HepG2 (cell line): ENCODE measurements around the gene PARP3. TPM values are rescaled to one million over a fixed set of nuclear protein-coding genes. Genes with fewer than 3 reads are reported as not detected.

Experiments used
- CEBPG ChIP-seq: IDR thresholded peaks from 2 replicates; pipeline ENCODE4 v1.6.1; 2016
- CSRNP1 ChIP-seq: sonication (generic); formaldehyde crosslinking; IDR thresholded peaks from 2 replicates; pipeline ENCODE4 v1.8.1; 2023; ENCODE audit warnings: mild to moderate bottlenecking, missing genetic modification reagents
- DNMT3B ChIP-seq: conservative IDR thresholded peaks from 2 replicates; pipeline ENCODE4 v1.6.1; 2016; ENCODE audit warnings: missing biosample characterization, control low read depth
- E2F1 ChIP-seq: sonication (generic); formaldehyde crosslinking; IDR thresholded peaks from 2 replicates; pipeline ENCODE4 v1.5.0; 2020; ENCODE audit warnings: missing genetic modification reagents
- FOXK2 ChIP-seq: fragments of 450-650 bp; IDR thresholded peaks from 2 replicates; pipeline ENCODE4 v1.6.1; 2016
- HNRNPH1 ChIP-seq: fragments of 200-400 bp; formaldehyde crosslinking; optimal IDR thresholded peaks from 2 replicates; pipeline ENCODE3; 2017; ENCODE audit warnings: mild to moderate bottlenecking, low read depth, low read length
- MEF2D ChIP-seq: sonication (generic); formaldehyde crosslinking; IDR thresholded peaks from 2 replicates; pipeline ENCODE4 v1.5.1; 2020; ENCODE audit warnings: mild to moderate bottlenecking, missing genetic modification reagents
- NFE2L2 ChIP-seq: fragments of 150-350 bp; IDR thresholded peaks from 2 replicates; pipeline ENCODE4 v1.6.1; 2014; ENCODE audit warnings: low read length
- RFX3 ChIP-seq: IDR thresholded peaks from 2 replicates; pipeline ENCODE4 v1.6.1; 2016; ENCODE audit warnings: missing biosample characterization, missing genetic modification reagents
- ZBTB7B ChIP-seq: sonication (generic); formaldehyde crosslinking; IDR thresholded peaks from 2 replicates; pipeline ENCODE4 v1.4.0; 2020; ENCODE audit warnings: missing genetic modification reagents
- ZMYM3 ChIP-seq: sonication (generic); formaldehyde crosslinking; IDR thresholded peaks from 2 replicates; pipeline ENCODE4 v1.5.1; 2020; ENCODE audit warnings: mild to moderate bottlenecking, missing genetic modification reagents
- ZNF276 ChIP-seq: sonication (generic); formaldehyde crosslinking; IDR thresholded peaks from 2 replicates; pipeline ENCODE4 v1.4.0; 2020; ENCODE audit warnings: mild to moderate bottlenecking, low read depth, missing genetic modification reagents
- ZNF362 ChIP-seq: sonication (generic); formaldehyde crosslinking; IDR thresholded peaks from 2 replicates; pipeline ENCODE4 v1.4.0; 2020; ENCODE audit warnings: missing genetic modification reagents, mild to moderate bottlenecking, borderline replicate concordance
- ZNF546 ChIP-seq: sonication (generic); formaldehyde crosslinking; conservative IDR thresholded peaks from 2 replicates; pipeline ENCODE4 v1.8.1; 2023; ENCODE audit warnings: mild to moderate bottlenecking, missing genetic modification reagents
- ZNF580 ChIP-seq: IDR thresholded peaks from 2 replicates; pipeline ENCODE4 v1.6.1; 2016; ENCODE audit warnings: low read depth, borderline replicate concordance
- polyA plus RNA-seq, 8 experiments: library from polyadenylated mRNA; depleted of rRNA in 3 of 8; stranded (reverse) in 7 of 8; unstranded in 1 of 8; fragments of >200 nt; fragmentation: Illumina TruSeq in 4 of 8; extraction: Trizol in 4 of 8; gene quantifications; 2 replicates each; pipeline versions ENCODE4 v1.2.1 to v1.2.3, GENCODE V29; 2011 to 2016; ENCODE audit warnings: low read depth in 4 of 8, missing spikeins in 1 of 8, mixed read lengths in 1 of 8; ENCODE audit not compliant: insufficient read depth in 1 of 8
- total RNA-seq, 5 experiments: library from RNA; depleted of rRNA; stranded (reverse); fragments of >200 nt; fragmentation: Illumina TruSeq; extraction: Trizol; gene quantifications; 2 replicates each; pipeline ENCODE4 v1.2.3, GENCODE V29; 2016; ENCODE audit warnings: low read depth in 1 of 5

PARP3 gene
- total and polyA plus RNA-seq, 2 of the 13 experiments (the other 11 are each of a cell fraction or from before 2014, with no cell fraction given): 11.2 to 21.5 TPM

GRCh38 chr3:51982838-51983577 lies 40.8 kb downstream of the PARP3 start, which contains the start of gene ACY1 (continued):
- TF ChIP-seq NFE2L2 (no peak), MEF2D (no peak; the same call in 1 of the 2 replicates), ZBTB7B (peak; percentile 49), RFX3 (CRISPR knock-in tag) (no peak), E2F1 (CRISPR knock-in tag) (no peak; the same call in 1 of the 2 replicates), ZNF276 (CRISPR knock-in tag) (peak; percentile 66; the same call in 1 of the 2 replicates), ZNF580 (CRISPR knock-in tag) (peak; percentile 18; the same call in 1 of the 2 replicates), CEBPG (CRISPR knock-in tag) (no peak), FOXK2 (no peak), DNMT3B (peak; percentile 75; the same call in 1 of the 2 replicates), CSRNP1 (CRISPR knock-in tag) (peak; percentile 91; the same call in 1 of the 2 replicates), ZMYM3 (CRISPR knock-in tag) (peak; percentile 64), ZNF362 (CRISPR knock-in tag) (peak; percentile 66; the same call in 1 of the 2 replicates), ZNF546 (CRISPR knock-in tag) (peak; percentile 84), HNRNPH1 (no peak)
